ENCODE data around the gene HOXB7.
A peak's percentile ranks its signal among the peaks of the same experiment; 100 is the strongest.

HOXB7 gene

GRCh38 chr17:48622857-48623256 is 12.0 kb upstream of the HOXB7 start:
- DNase-seq = no peak

- DNase-seq = no peak
Observed at GRCh38 chr17:48621410-48622392, 10.9 kb upstream of the HOXB7 start.

GRCh38 chr17:48620461-48621139 is 9.8 kb upstream of the HOXB7 start:
- DNase-seq = no peak

- no peak for DNase-seq
Observed at GRCh38 chr17:48619826-48620449, 9.1 kb upstream of the HOXB7 start.

GRCh38 chr17:48618256-48618896 is 7.6 kb upstream of the HOXB7 start:
- peak; percentile 63 for DNase-seq

GRCh38 chr17:48617471-48618255 is 6.8 kb upstream of the HOXB7 start:
- no peak for DNase-seq

GRCh38 chr17:48616717-48617470 is 6.1 kb upstream of the HOXB7 start:
- no peak for DNase-seq

GRCh38 chr17:48615963-48616716 is 5.3 kb upstream of the HOXB7 start:
- DNase-seq = no peak

GRCh38 chr17:48615047-48615962 is 4.5 kb upstream of the HOXB7 start, which contains the start of gene HOXB8:
Gene HOXB8, minus strand, starts transcription at chr17:48615292. Its CDS starts 588 bp downstream, at chr17:48614704.
- DNase-seq = no peak

GRCh38 chr17:48613862-48614694 is 3.3 kb upstream of the HOXB7 start:
- peak; percentile 21 for DNase-seq

GRCh38 chr17:48612854-48613691 is 2.3 kb upstream of the HOXB7 start:
- no peak for DNase-seq

- DNase-seq = no peak
Observed at GRCh38 chr17:48612456-48612853, 1.6 kb upstream of the HOXB7 start.

- DNase-seq = peak; percentile 61
Observed at GRCh38 chr17:48611681-48612455, 1.1 kb upstream of the HOXB7 start.

- DNase-seq = no peak
Observed at GRCh38 chr17:48611213-48611612, 396 bp upstream of the HOXB7 start.

GRCh38 chr17:48609759-48610281 is 997 bp downstream of the HOXB7 start:
- no peak for DNase-seq

GRCh38 chr17:48609033-48609432 is 1.8 kb downstream of the HOXB7 start:
- no peak for DNase-seq

GRCh38 chr17:48608494-48608834 is 2.4 kb downstream of the HOXB7 start:
- no peak for DNase-seq

All from NCI-H1105 (cell line).